ENCODE measurements around the gene NAB2. TPM values are rescaled to one million over a fixed set of nuclear protein-coding genes. Genes with fewer than 3 reads are reported as not detected.
A peak's percentile ranks its signal among the peaks of the same experiment; 100 is the strongest.

Gene NAB2
- polyA plus RNA-seq, 1 experiment, result 50.2 TPM

DNA sequence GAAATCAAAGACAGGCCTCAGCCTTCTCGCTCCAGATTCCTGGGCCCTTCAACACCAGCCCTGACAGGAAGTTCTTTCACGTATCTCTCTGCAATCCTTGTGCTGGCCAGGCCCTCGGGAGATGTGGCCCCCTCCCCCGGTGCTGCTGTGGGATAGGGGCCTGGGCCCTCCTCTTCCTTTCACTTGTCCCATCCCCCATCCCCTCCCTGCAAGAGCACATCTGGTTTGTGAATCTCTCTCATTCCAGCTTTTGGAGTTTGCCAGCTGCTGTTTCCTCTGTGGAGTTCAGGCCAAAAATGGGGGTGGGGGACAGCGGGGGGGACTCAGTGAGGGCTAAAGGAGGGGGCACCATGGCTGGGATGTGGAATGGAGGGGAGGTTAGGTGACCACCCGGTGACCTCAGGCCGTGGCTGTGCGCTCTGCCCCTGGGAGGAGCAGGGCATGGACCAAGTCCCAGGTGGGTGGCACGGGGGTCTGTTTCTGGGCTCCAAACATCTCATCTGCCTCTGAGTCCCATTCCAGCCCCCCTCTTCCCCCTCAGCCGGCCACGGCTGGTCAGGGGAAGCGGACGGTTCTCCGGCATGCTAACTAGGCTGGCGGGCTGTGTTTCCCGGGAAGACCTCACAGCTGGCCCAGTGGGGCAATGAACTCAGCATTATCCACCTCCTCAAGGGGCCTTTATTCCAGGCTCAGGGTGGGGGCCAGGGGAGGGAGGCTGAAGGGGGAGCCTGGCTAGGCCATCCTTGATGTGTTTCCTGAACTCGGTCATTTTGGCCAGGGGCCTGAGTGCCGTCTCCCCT lies 46.8 kb downstream of the NAB2 start:
- peak overlapping the region; percentile 33 for H3K4me3 ChIP-seq (ENCODE audit: low read depth, low read length)
- no peak for DNase-seq (ENCODE audit: low read depth)
- no peaks in the 10 kb centered on the region for H3K27me3 ChIP-seq (ENCODE audit: control insufficient read depth, insufficient read depth, low read length)
- ChIA-PET POLR2A (interaction anchor here (0.6 kb wide), 3 partner anchors 25 to 877 kb away, joined by 4 to 20 read pairs (median 11); partner anchors contain the start of genes ANKRD52 and STAT6), CTCF (interaction anchor here (0.6 to 2.1 kb wide), 10 partner anchors 10 to 103 kb away, joined by 3 to 8 read pairs (median 4); partner anchors contain the start of gene STAT6)
- H3K36me3 ChIP-seq (ENCODE audit: control insufficient read depth, insufficient read depth, low read length), result peaks cover 19% of the 10 kb centered on the region
- TF ChIP-seq, protein P1, sequence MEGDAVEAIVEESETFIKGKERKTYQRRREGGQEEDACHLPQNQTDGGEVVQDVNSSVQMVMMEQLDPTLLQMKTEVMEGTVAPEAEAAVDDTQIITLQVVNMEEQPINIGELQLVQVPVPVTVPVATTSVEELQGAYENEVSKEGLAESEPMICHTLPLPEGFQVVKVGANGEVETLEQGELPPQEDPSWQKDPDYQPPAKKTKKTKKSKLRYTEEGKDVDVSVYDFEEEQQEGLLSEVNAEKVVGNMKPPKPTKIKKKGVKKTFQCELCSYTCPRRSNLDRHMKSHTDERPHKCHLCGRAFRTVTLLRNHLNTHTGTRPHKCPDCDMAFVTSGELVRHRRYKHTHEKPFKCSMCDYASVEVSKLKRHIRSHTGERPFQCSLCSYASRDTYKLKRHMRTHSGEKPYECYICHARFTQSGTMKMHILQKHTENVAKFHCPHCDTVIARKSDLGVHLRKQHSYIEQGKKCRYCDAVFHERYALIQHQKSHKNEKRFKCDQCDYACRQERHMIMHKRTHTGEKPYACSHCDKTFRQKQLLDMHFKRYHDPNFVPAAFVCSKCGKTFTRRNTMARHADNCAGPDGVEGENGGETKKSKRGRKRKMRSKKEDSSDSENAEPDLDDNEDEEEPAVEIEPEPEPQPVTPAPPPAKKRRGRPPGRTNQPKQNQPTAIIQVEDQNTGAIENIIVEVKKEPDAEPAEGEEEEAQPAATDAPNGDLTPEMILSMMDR (IDR thresholded peaks at IDR 0.05; ENCODE audit: insufficient read depth, low read depth, low read length), result no peak

DNA sequence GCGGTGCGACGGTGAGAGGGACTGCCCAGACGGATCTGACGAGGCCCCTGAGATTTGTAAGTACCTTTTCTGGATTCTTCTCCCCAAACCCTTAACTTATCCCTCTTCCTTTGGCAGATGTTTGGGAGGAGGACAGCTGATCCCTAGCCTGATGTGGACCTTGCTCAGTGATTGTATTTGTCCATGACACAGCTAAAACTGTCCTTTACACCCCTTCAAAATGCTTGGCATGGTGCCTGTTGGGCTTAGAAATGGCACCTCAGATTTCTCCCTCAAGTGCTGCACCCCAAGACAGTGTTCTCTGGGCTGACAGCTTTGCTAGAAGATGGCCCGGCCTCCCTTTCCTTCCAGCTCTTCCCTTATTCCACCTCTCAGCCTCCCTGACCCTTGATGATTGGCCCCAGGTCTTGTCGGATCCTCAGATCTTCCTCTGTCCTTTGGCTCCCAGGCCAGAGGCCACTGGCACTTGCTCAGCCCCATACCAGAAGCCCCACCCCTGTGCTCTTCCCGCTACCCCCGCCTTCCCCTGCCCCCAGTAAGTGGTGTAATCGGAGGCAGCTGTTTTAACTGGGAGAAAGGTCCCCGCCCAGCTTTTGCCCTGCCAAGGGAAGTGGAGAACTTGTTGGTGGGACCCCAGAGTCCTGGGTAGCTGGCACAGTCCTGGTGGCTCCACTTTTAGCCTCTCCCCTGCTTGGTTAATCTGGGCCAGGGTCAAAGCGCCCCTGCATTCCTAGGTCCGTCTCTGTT lies 49.8 kb downstream of the NAB2 start:
- no peak for DNase-seq (ENCODE audit: low read depth)
- peaks cover 38% of the 10 kb centered on the region for H3K36me3 ChIP-seq (ENCODE audit: control insufficient read depth, insufficient read depth, low read length)
- TF ChIP-seq, protein P1 (IDR thresholded peaks at IDR 0.05; ENCODE audit: insufficient read depth, low read depth, low read length), result no peak
- ChIA-PET POLR2A (no interaction called here), CTCF (no interaction called here)
- no peaks in the 10 kb centered on the region for H3K27me3 ChIP-seq (ENCODE audit: control insufficient read depth, insufficient read depth, low read length)
- no peak overlapping the region for H3K4me3 ChIP-seq (ENCODE audit: low read depth, low read length)

DNA sequence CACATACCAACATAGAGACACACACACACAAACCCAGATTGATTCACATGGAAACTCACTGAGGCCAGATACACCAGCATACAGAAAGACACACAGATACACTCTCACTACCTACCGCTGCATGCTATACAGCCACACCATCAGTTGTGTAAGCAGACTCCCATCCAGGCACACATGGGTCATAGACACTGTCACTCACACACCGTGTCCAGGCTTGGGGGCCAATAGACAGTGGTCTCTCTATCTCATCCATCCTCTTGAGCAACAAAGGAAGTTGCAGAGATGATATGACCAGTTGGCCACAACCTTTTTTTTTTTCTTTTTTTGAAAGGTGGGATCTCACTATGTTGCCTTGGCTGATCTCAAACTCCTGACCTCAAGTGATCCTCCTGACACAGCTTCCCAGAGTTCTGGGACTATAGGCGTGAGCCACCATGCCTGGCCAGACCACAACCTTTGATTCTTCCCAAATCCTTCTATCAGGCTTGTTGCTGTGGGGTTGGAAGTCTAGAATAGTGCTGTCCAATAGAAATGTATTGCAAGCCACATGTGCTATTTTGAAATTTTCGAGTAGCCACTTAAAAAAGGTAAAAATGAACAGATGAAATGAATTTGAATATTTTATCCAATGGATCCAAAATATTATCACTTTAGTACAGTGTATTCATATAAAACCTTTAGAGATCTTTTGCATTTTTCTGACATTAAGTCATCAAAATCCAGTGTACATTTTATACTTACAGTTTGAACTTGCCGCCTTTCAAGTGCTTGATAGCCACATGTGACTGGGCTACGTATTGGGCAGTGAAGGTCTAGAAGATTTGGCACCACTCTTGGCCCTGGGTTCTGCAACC lies 51.1 kb downstream of the NAB2 start:
- ChIA-PET POLR2A (interaction anchor here (0.5 to 0.6 kb wide), 2 partner anchors 12 to 141 kb away, joined by 3 to 4 read pairs; no protein-coding TSS in a partner anchor), CTCF (interaction anchor here (0.9 to 1.2 kb wide), 2 partner anchors 9 to 36 kb away, joined by 4 read pairs; no protein-coding TSS in a partner anchor)
- H3K36me3 ChIP-seq (ENCODE audit: control insufficient read depth, insufficient read depth, low read length), result peaks cover 47% of the 10 kb centered on the region
- DNase-seq (ENCODE audit: low read depth), result no peak
- H3K27me3 ChIP-seq (ENCODE audit: control insufficient read depth, insufficient read depth, low read length), result no peaks in the 10 kb centered on the region
- H3K4me3 ChIP-seq (ENCODE audit: low read depth, low read length), result no peak overlapping the region
- TF ChIP-seq, protein P1 (IDR thresholded peaks at IDR 0.05; ENCODE audit: insufficient read depth, low read depth, low read length), result no peak

DNA sequence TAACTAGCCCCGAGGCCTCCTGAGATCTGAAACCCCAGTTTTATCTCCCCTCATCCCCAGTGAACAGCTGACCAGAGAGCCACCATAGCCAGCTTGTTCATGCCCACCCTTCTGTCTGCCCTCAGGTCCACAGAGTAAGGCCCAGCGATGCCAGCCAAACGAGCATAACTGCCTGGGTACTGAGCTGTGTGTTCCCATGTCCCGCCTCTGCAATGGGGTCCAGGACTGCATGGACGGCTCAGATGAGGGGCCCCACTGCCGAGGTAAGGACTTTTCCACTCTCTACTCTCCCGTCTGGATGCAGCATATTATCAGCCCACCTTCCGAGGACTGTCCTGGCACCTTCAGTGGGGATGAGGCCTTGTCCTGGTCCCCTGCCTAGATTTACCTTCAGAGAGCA lies 52.3 kb downstream of the NAB2 start:
- no peak overlapping the region for H3K4me3 ChIP-seq (ENCODE audit: low read depth, low read length)
- POLR2A ChIA-PET, result no interaction called here
- CTCF ChIA-PET, result interaction anchor here (0.9 to 1.9 kb wide), 4 partner anchors 8 to 35 kb away, joined by 4 to 6 read pairs (median 4); no protein-coding TSS in a partner anchor
- TF ChIP-seq, protein P1 (IDR thresholded peaks at IDR 0.05; ENCODE audit: insufficient read depth, low read depth, low read length), result no peak
- peaks cover 53% of the 10 kb centered on the region for H3K36me3 ChIP-seq (ENCODE audit: control insufficient read depth, insufficient read depth, low read length)
- no peaks in the 10 kb centered on the region for H3K27me3 ChIP-seq (ENCODE audit: control insufficient read depth, insufficient read depth, low read length)
- no peak for DNase-seq (ENCODE audit: low read depth)

Data from BJ (cell line).